ENCODE results near the gene PSMC4.

DNA sequence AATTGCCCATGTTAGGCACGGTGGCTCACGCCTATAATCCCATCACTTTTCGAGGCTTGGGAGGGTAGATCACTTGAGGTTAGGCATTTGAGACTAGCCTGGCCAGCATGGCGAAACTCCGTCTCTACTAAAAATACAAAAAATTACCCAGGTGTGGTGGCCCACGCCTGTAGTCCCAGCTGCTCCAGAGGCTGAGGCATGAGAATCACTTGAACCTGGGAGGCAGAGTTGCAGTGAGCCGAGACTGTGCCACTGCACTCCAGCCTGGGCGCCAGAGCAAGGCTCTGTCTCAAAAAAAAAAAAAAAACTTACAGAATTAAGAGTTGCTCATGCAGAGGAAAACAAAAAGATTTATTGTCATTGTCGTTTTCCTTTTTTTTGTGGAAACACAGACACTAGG lies 3.4 kb upstream of the PSMC4 start:
- TF ChIP-seq, protein P1, sequence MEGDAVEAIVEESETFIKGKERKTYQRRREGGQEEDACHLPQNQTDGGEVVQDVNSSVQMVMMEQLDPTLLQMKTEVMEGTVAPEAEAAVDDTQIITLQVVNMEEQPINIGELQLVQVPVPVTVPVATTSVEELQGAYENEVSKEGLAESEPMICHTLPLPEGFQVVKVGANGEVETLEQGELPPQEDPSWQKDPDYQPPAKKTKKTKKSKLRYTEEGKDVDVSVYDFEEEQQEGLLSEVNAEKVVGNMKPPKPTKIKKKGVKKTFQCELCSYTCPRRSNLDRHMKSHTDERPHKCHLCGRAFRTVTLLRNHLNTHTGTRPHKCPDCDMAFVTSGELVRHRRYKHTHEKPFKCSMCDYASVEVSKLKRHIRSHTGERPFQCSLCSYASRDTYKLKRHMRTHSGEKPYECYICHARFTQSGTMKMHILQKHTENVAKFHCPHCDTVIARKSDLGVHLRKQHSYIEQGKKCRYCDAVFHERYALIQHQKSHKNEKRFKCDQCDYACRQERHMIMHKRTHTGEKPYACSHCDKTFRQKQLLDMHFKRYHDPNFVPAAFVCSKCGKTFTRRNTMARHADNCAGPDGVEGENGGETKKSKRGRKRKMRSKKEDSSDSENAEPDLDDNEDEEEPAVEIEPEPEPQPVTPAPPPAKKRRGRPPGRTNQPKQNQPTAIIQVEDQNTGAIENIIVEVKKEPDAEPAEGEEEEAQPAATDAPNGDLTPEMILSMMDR (IDR thresholded peaks at IDR 0.05), result no peak
- TF ChIP-seq POLR2A (IDR thresholded peaks at IDR 0.05), result no peak
